EL (cell line): Measurements from ENCODE around the gene PIR.

ENCODE experiments used
- DNase-seq: peaks from one replicate; pipeline ENCODE4 v3.0.0-alpha.2; 2016

The PIR gene

DNA sequence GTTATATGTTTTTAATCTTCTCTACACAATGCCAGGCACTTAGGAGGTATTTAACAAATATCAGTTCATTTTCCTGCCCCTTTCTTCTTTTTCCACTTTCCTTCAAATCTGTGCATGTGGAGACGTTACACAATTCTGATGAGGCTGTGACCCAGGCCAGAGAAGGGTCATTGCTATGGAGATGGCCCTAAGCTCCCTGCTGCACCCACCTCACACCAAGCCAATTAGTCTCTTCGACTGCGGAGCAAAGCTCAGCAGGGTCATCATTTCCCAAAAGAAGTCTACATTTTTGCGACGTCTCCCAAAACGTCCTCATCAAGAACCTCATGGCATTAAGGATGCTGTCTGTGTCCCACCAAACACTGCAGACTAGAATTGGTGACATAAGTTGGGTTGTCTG is 80.0 kb downstream of the PIR start:
- DNase-seq, result no peak

GRCh38 chrX:15410947-15411346 is 82.2 kb downstream of the PIR start:
- DNase-seq, result no peak

DNA sequence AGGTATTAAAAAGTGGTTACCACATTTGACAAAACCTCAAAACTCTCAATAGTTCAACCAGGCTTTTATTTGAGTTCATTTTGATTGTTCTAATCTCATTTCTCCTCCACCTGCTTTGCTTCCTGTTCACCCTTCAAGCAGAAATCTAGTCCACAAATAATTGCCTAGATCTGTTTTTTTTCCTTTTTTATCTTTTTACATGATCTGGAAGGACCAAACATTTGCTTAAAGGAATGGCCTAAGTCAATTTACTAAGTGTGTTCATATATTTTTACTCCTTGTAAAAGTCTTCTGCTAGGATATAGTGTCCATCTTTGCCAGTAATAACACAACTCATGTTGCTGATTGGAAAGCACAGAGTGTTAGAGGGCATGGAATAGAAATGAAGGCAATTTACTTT is 82.7 kb downstream of the PIR start:
- no peak for DNase-seq

GRCh38 chrX:15405846-15406245 is 87.3 kb downstream of the PIR start:
- DNase-seq, result no peak

DNA sequence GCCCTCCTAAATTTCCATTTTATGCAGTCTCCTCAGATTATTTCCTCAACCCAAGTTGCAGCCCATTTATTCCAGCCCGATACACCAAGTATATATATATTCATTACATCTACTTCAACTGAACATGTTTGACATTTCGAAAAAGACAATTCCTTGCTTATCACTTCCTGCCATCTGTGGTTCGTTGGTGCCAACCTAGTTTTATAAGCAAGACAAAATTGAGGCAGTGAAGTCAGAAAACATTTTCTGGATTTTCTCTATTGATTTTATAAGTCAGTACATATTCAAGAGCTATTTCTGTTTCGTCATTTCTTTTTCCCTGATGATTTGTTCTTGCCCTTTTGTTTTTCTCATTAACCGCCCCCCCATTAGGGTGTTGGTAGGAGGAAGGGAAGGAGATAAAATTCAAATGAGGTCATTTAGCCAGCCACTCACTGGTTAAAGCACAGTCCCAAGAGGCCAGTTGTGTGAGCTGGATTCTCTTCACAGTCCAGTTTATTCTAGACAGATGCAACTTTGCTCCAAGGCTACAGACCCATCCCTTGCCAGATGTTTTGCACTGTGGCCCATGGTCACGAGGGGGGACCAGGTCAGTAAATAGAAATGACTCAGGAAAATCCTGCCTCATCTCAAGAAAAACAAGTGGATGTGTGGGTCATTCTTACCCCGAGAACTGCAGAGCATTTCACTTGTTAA is 88.6 kb downstream of the PIR start:
- no peak for DNase-seq

DNA sequence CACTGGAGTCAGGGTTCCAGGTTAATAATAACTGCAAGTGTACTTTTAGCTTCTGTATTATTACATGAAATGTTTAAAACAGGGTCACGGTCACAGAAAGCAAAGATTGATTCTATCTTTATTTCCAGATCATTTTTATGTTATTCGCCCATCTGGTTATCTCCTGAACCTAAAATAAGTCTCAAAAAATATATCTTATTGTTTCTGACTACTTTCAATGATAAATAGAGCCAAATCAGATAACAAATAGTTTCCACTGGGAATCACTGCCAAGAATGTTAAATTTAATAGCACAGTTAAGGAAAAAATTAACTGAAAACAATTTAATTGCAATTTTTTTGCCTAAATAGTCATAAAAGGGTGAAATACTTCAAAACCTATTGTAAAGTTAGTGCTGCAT is 91.8 kb downstream of the PIR start:
- no peak for DNase-seq

DNA sequence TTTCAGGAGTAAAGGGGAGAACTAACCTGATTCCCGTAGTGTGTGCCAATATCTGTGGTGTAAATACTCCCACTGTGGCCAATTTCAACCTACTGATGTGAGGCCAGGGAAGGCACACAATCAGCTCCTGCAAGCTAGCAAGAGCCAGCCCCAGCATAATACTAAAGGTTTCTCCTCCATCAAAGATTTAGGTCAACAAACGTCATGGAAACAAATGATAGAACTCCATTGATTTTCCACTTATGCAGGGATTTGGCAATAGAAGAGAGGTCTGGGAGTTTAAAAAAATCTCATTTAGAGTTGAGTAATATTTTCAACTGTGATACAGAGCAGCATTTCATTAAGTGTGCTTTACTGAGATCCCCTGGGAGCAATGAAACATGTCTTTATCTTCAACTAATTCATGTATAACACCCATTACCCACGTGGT is 93.2 kb downstream of the PIR start:
- DNase-seq, result no peak

DNA sequence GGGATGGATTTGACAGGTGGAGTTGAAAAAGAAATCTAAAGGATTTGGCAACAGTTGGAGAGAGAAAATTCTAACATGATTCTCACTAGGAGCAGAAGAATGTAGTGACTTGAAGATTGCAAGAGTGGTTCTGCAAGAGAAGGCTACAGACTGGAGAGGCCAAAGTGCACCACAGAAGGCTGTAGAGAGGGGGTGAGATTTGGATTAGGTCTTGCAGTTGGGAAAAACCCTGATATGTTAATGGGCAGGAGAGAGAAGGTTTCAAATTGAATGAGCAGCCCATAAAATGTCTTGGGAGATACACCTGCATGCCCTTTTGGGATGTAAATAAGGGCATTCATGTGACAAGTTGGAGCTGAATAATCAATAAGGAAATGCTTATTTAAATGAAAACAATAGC is 94.3 kb downstream of the PIR start:
- DNase-seq, result no peak

- DNase-seq, result no peak
Measured at GRCh38 chrX:15395789-15396188, 97.3 kb downstream of the PIR start.

GRCh38 chrX:15391850-15392249 is 101.3 kb downstream of the PIR start:
- no peak for DNase-seq

GRCh38 chrX:15384304-15384703 is 108.8 kb downstream of the PIR start, which contains the start of gene VEGFD:
TSS of gene VEGFD (minus strand) at chrX:15384413. CDS start at chrX:15383946, 467 bp downstream.
- no peak for DNase-seq

GRCh38 chrX:15382813-15383212 is 110.3 kb downstream of the PIR start:
- no peak for DNase-seq

DNA sequence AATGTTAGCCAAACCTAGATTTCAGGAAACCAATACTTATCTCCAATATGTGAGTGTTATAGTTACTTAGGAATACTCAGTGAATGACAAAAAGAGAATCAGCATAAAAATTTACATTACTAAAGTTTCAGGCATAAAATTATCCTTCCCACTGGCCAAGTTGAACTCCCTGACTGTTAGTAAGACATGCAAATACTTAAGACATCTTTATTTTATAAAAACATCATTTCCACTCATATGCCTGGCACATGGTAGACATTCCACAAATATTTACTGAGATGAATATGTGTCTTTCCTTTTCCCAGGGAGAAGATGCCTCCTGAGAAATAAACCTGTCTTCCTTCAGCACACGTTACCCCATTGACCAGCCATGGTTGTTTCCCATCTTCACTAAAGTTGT is 116.2 kb downstream of the PIR start:
- DNase-seq, result peak; percentile 9

GRCh38 chrX:15373976-15374375 is 119.2 kb downstream of the PIR start:
- no peak for DNase-seq

GRCh38 chrX:15366506-15367352 is 126.4 kb downstream of the PIR start:
- no peak for DNase-seq

DNA sequence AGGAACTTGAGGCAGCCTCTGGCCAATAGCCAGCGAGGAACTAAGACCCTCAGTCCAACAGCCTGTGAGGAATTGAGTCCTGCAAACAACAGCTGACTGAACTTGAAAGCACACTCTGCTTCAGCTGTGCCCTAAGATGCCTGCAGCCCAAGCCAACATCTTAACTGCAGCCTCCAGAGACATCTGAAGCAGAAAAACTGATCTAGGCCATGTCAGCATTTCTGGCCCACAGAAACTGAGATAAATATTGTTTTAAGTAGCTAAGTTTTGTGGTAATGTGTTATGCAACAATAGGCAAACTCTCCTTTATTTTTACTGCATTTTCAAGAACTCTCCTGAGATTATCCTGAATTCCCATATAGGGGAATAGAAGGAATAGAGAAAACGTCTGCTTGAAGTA is 133.4 kb downstream of the PIR start:
- no peak for DNase-seq

DNA sequence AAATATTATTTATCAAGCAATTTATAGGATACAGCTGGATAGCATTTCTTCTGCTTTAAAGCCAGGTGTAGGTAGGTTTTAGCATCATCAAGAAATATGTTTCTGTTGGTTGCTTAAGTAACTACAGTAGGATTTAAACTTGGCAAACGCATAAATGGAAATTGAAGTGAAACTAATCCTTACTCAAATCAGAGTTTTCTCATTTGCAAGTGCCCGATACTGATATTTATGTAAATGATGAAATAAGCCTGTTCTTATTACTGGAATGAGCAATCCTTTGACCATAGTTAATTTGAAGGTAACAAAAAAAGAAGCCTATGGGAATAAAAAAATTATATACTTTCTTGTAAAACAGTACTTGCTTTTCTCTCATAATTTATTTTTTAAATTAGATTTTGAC is 134.6 kb downstream of the PIR start:
- no peak for DNase-seq

DNA sequence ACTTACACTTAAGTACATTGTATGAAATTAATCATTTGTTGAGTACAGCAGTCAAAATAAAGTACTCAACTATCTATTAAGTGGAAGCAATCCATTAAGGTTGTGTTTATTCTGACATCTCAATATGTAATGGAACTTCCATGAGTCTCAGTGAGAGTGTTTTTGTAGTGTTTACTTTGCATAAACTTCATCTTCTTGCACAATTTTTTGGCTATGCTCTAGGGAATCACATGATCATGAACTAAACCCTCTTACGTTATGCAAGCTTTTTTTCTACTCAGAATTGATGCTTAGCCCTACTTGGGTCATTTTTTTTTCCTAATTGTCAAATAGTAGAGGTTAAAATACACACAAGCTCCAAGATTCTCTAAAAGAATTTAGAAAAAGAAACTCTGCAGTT is 136.7 kb downstream of the PIR start:
- DNase-seq, result no peak

DNA sequence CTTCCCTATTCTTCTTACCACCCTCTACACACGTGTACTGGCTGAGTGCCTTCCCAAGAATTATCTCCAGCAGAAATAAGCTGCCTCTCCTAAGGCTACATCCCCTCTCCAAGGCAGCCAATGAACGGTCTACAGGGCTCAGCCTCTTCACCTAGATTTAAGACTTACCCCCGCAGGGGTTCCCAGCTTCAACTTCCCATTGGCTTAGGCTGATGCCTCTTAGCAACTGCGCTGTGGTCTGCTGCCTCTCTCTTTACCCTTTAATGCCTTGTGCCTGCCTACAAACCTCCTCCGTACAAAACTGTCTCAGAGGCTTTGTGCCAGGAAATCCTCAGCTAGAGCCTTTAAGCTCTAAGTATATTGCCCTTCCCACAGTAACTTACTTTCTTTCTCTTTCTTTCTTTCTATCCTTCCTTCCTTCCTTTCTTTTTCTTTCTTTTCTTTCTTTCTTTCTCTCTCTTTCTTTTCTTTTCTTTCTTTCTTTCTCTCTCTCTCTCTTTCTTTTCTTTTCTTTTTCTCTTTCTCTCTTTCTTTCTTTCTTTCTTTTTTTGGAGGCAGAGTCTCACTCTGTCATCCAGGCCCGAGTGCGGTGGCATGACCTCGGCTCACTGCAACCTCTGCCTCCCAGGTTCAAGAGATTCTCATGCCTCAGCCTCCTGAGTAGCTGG is 142.7 kb downstream of the PIR start:
- DNase-seq, result no peak

- DNase-seq, result peak; percentile 37
Measured at GRCh38 chrX:15349046-15349445, 144.1 kb downstream of the PIR start.

GRCh38 chrX:15345976-15346375 is 147.2 kb downstream of the PIR start:
- DNase-seq, result no peak

DNA sequence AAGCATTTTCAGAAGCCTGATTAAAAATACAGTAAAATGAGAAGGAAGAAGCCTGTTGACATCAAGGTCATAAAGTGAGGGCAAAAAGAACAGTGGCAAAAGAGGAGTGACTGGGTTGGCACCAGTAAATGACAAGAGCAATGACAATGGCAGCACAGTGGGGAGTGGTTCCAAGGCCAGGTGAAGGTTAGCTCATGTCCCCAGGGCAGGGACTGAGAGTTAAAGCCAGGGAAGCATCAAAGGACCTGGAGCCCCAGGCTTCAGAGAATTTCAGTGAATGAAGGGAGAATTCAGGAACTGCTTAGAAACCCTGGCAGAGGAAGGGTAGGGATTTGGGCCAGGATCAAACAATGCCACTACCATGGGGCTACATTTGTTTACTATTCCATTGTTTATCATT is 149.0 kb downstream of the PIR start:
- no peak for DNase-seq

- DNase-seq, result peak; percentile 41
Measured at GRCh38 chrX:15343075-15343476, 150.1 kb downstream of the PIR start.

DNA sequence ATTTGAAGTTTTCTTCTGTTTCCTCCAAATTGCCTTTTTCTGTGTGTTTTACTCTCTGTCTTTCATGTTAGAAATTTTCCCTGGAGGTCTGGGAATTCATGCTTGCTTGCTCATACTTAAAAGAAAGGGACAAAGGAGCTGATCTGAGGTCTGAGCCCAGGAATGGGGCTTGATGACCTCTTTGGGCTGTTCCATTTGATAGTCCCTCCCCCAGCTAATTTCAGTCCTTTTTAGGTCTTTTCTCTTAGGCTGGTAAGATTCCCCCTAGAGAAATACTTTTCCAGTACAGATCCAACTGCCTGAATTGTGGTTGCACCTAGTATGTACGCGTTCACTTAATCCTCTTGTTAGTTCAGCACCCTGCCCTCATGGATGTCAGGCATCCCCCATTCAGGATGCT is 152.3 kb downstream of the PIR start:
- DNase-seq, result no peak
